ENCODE results near the gene CCL17. TPM values are rescaled to one million over a fixed set of nuclear protein-coding genes. Genes with fewer than 3 reads are reported as not detected.

CCL17 gene
- total RNA-seq (not detected), polyA plus RNA-seq (ENCODE audit: insufficient read depth in 1 of 8, insufficient read length in 8 of 8, low replicate concordance in 1 of 8) (not detected)
- long read RNA-seq, donor 1, result 0 reads
- long read RNA-seq, donor 2, result 0 reads
- long read RNA-seq, donor 3, result 0 reads
- long read RNA-seq, donor 4, result 0 reads
- long read RNA-seq, donor 5, result 0 reads
- long read RNA-seq, donor 6, result 0 reads
- long read RNA-seq, donor 7, result 0 reads
- long read RNA-seq, donor 8, result 0 reads
- long read RNA-seq, donor 9, result 0 reads
- long read RNA-seq, donor 10, result 0 reads
- long read RNA-seq, donor 11, result 0 reads

- WGBS (ENCODE audit: insufficient coverage), result 51% methylated on average over 13 of the region's 17 CpGs
- Histone ChIP-seq H3K27ac (ENCODE audit: low read length) (no peak within 1 kb of the TSS), H3K36me3 (ENCODE audit: control insufficient read depth, insufficient read depth, low read length) (no peaks in the 10 kb centered on the region), H3K27me3 (ENCODE audit: control insufficient read depth, insufficient read depth, low read length) (no peaks in the 10 kb centered on the region), H3K9me3 (replicated peaks; ENCODE audit: control insufficient read depth, low read depth, low read length) (no peaks in the 10 kb centered on the region), H3K4me3 (ENCODE audit: low read length) (no peak within 1 kb of the TSS), H3K4me1 (ENCODE audit: control insufficient read depth, insufficient read depth, low read length) (peaks cover 2% of the 10 kb centered on the region)
- DNase-seq, result no peak
Measured at GRCh38 chr16:57403965-57404817, at the start of gene CCL17. TSS of gene CCL17 (plus strand) at chr16:57404767. CDS start at chr16:57413933, 9,166 bp downstream.

GRCh38 chr16:57355898-57356414, 48.6 kb upstream of the CCL17 start:
- no peaks in the 10 kb centered on the region for H3K9me3 ChIP-seq (replicated peaks; ENCODE audit: control insufficient read depth, low read depth, low read length)
- H3K4me1 ChIP-seq (ENCODE audit: control insufficient read depth, insufficient read depth, low read length), result no peaks in the 10 kb centered on the region
- H3K27ac ChIP-seq (ENCODE audit: low read length), result no peak overlapping the region
- H3K27me3 ChIP-seq (ENCODE audit: control insufficient read depth, insufficient read depth, low read length), result peaks cover 2% of the 10 kb centered on the region
- 79% methylated on average over 3 of the region's 5 CpGs for WGBS (ENCODE audit: insufficient coverage)
- DNase-seq, result no peak
- no peaks in the 10 kb centered on the region for H3K36me3 ChIP-seq (ENCODE audit: control insufficient read depth, insufficient read depth, low read length)
- no peak overlapping the region for H3K4me3 ChIP-seq (ENCODE audit: low read length)

GRCh38 chr16:57356547-57356946, 48.0 kb upstream of the CCL17 start:
- Histone ChIP-seq H3K27me3 (ENCODE audit: control insufficient read depth, insufficient read depth, low read length) (peaks cover 2% of the 10 kb centered on the region), H3K36me3 (ENCODE audit: control insufficient read depth, insufficient read depth, low read length) (no peaks in the 10 kb centered on the region), H3K4me1 (ENCODE audit: control insufficient read depth, insufficient read depth, low read length) (no peaks in the 10 kb centered on the region), H3K4me3 (ENCODE audit: low read length) (no peak overlapping the region), H3K9me3 (replicated peaks; ENCODE audit: control insufficient read depth, low read depth, low read length) (no peaks in the 10 kb centered on the region), H3K27ac (ENCODE audit: low read length) (no peak overlapping the region)
- WGBS (ENCODE audit: insufficient coverage), result no CpG with 5 or more reads among the region's 4 CpGs
- DNase-seq, result no peak

- Histone ChIP-seq H3K27ac (ENCODE audit: low read length) (no peak overlapping the region), H3K4me1 (ENCODE audit: control insufficient read depth, insufficient read depth, low read length) (no peaks in the 10 kb centered on the region), H3K36me3 (ENCODE audit: control insufficient read depth, insufficient read depth, low read length) (no peaks in the 10 kb centered on the region), H3K27me3 (ENCODE audit: control insufficient read depth, insufficient read depth, low read length) (peaks cover 2% of the 10 kb centered on the region), H3K4me3 (ENCODE audit: low read length) (no peak overlapping the region), H3K9me3 (replicated peaks; ENCODE audit: control insufficient read depth, low read depth, low read length) (no peaks in the 10 kb centered on the region)
- WGBS (ENCODE audit: insufficient coverage), result 68% methylated on average over 8 of the region's 9 CpGs
- DNase-seq, result peak; percentile 17
Measured at GRCh38 chr16:57357330-57358085, 47.1 kb upstream of the CCL17 start.

GRCh38 chr16:57358086-57358420, 46.5 kb upstream of the CCL17 start:
- no peak for DNase-seq
- no peaks in the 10 kb centered on the region for H3K36me3 ChIP-seq (ENCODE audit: control insufficient read depth, insufficient read depth, low read length)
- no peak overlapping the region for H3K27ac ChIP-seq (ENCODE audit: low read length)
- 80% methylated on average over 6 of the region's 7 CpGs for WGBS (ENCODE audit: insufficient coverage)
- H3K9me3 ChIP-seq (replicated peaks; ENCODE audit: control insufficient read depth, low read depth, low read length), result no peaks in the 10 kb centered on the region
- no peaks in the 10 kb centered on the region for H3K4me1 ChIP-seq (ENCODE audit: control insufficient read depth, insufficient read depth, low read length)
- H3K27me3 ChIP-seq (ENCODE audit: control insufficient read depth, insufficient read depth, low read length), result peaks cover 2% of the 10 kb centered on the region
- H3K4me3 ChIP-seq (ENCODE audit: low read length), result no peak overlapping the region

- Histone ChIP-seq H3K4me1 (ENCODE audit: control insufficient read depth, insufficient read depth, low read length) (no peaks in the 10 kb centered on the region), H3K4me3 (ENCODE audit: low read length) (no peak within 1 kb of the TSS), H3K9me3 (replicated peaks; ENCODE audit: control insufficient read depth, low read depth, low read length) (no peaks in the 10 kb centered on the region), H3K36me3 (ENCODE audit: control insufficient read depth, insufficient read depth, low read length) (no peaks in the 10 kb centered on the region), H3K27me3 (ENCODE audit: control insufficient read depth, insufficient read depth, low read length) (peaks cover 2% of the 10 kb centered on the region), H3K27ac (ENCODE audit: low read length) (no peak within 1 kb of the TSS)
- DNase-seq, result no peak
- WGBS (ENCODE audit: insufficient coverage), result 81% methylated on average over 6 of the region's 9 CpGs
Measured at GRCh38 chr16:57358527-57359095, 46.0 kb upstream of the CCL17 start, which contains the start of gene CCL22. TSS of gene CCL22 (plus strand) at chr16:57358783. CDS start at chr16:57358817, 34 bp downstream.

- WGBS (ENCODE audit: insufficient coverage), result 93% methylated on average over 14 of the region's 16 CpGs
- peaks cover 2% of the 10 kb centered on the region for H3K27me3 ChIP-seq (ENCODE audit: control insufficient read depth, insufficient read depth, low read length)
Measured at GRCh38 chr16:57360321-57360935, 44.1 kb upstream of the CCL17 start.

GRCh38 chr16:57361404-57361803, 43.2 kb upstream of the CCL17 start:
- peaks cover 2% of the 10 kb centered on the region for H3K27me3 ChIP-seq (ENCODE audit: control insufficient read depth, insufficient read depth, low read length)
- DNase-seq, result no peak
- no peak overlapping the region for H3K27ac ChIP-seq (ENCODE audit: low read length)
- WGBS (ENCODE audit: insufficient coverage), result 66% methylated on average over 2 of the region's 4 CpGs
- peaks cover 1% of the 10 kb centered on the region for H3K4me1 ChIP-seq (ENCODE audit: control insufficient read depth, insufficient read depth, low read length)
- no peak overlapping the region for H3K4me3 ChIP-seq (ENCODE audit: low read length)
- H3K9me3 ChIP-seq (replicated peaks; ENCODE audit: control insufficient read depth, low read depth, low read length), result no peaks in the 10 kb centered on the region
- no peaks in the 10 kb centered on the region for H3K36me3 ChIP-seq (ENCODE audit: control insufficient read depth, insufficient read depth, low read length)

More at GRCh38 chr16:57360321-57360935, 44.1 kb upstream of the CCL17 start:
- Histone ChIP-seq H3K4me1 (ENCODE audit: control insufficient read depth, insufficient read depth, low read length) (no peaks in the 10 kb centered on the region), H3K36me3 (ENCODE audit: control insufficient read depth, insufficient read depth, low read length) (no peaks in the 10 kb centered on the region), H3K27ac (ENCODE audit: low read length) (no peak overlapping the region), H3K9me3 (replicated peaks; ENCODE audit: control insufficient read depth, low read depth, low read length) (no peaks in the 10 kb centered on the region), H3K4me3 (ENCODE audit: low read length) (no peak overlapping the region)
- DNase-seq, result no peak

GRCh38 chr16:57364143-57364542, 40.4 kb upstream of the CCL17 start:
- no peaks in the 10 kb centered on the region for H3K9me3 ChIP-seq (replicated peaks; ENCODE audit: control insufficient read depth, low read depth, low read length)
- no peak overlapping the region for H3K4me3 ChIP-seq (ENCODE audit: low read length)
- no peak overlapping the region for H3K27ac ChIP-seq (ENCODE audit: low read length)
- DNase-seq, result no peak
- H3K4me1 ChIP-seq (ENCODE audit: control insufficient read depth, insufficient read depth, low read length), result peaks cover 6% of the 10 kb centered on the region
- peaks cover 2% of the 10 kb centered on the region for H3K27me3 ChIP-seq (ENCODE audit: control insufficient read depth, insufficient read depth, low read length)
- no peaks in the 10 kb centered on the region for H3K36me3 ChIP-seq (ENCODE audit: control insufficient read depth, insufficient read depth, low read length)
- 86% methylated on average over 1 of the region's 3 CpGs for WGBS (ENCODE audit: insufficient coverage)

All from muscle of leg (tissue), 16 donors.